Measurements from ENCODE around the gene VSIG10L2. TPM values are rescaled to one million over a fixed set of nuclear protein-coding genes. Genes with fewer than 3 reads are reported as not detected.

VSIG10L2 gene
- polyA plus RNA-seq, 3 donors, result not detected

- no peak for DNase-seq (ENCODE audit: extremely low read depth in 1 of 11, low read depth in 9 of 11, low spot score in 4 of 11)
Observed at GRCh38 chr11:125925247-125925740, 20.6 kb upstream of the VSIG10L2 start.

GRCh38 chr11:125925804-125926203, 20.0 kb upstream of the VSIG10L2 start:
- no peak for DNase-seq (ENCODE audit: extremely low read depth in 1 of 11, low read depth in 9 of 11, low spot score in 4 of 11)

- no peak for DNase-seq (ENCODE audit: extremely low read depth in 1 of 11, low read depth in 9 of 11, low spot score in 4 of 11)
Observed at GRCh38 chr11:125926682-125927081, 19.2 kb upstream of the VSIG10L2 start.

GRCh38 chr11:125929445-125930075, 16.3 kb upstream of the VSIG10L2 start:
- DNase-seq (ENCODE audit: extremely low read depth in 1 of 11, low read depth in 9 of 11, low spot score in 4 of 11), result no peak

GRCh38 chr11:125930076-125930450, 15.8 kb upstream of the VSIG10L2 start:
- no peak for DNase-seq (ENCODE audit: extremely low read depth in 1 of 11, low read depth in 9 of 11, low spot score in 4 of 11)

- no peak for DNase-seq (ENCODE audit: extremely low read depth in 1 of 11, low read depth in 9 of 11, low spot score in 4 of 11)
Observed at GRCh38 chr11:125931116-125931515, 14.7 kb upstream of the VSIG10L2 start.

- no peak for DNase-seq (ENCODE audit: extremely low read depth in 1 of 11, low read depth in 9 of 11, low spot score in 4 of 11)
Observed at GRCh38 chr11:125931668-125932067, 14.2 kb upstream of the VSIG10L2 start.

- DNase-seq (ENCODE audit: extremely low read depth in 1 of 11, low read depth in 9 of 11, low spot score in 4 of 11), result no peak
Observed at GRCh38 chr11:125932301-125932700, 13.5 kb upstream of the VSIG10L2 start.

GRCh38 chr11:125933030-125933813, 12.6 kb upstream of the VSIG10L2 start:
- no peak for DNase-seq (ENCODE audit: extremely low read depth in 1 of 11, low read depth in 9 of 11, low spot score in 4 of 11)

- DNase-seq (ENCODE audit: extremely low read depth in 1 of 11, low read depth in 9 of 11, low spot score in 4 of 11), result no peak
Observed at GRCh38 chr11:125934473-125934872, 11.4 kb upstream of the VSIG10L2 start.

- DNase-seq (ENCODE audit: extremely low read depth in 1 of 11, low read depth in 9 of 11, low spot score in 4 of 11), result no peak
Observed at GRCh38 chr11:125935056-125935455, 10.8 kb upstream of the VSIG10L2 start.

- no peak for DNase-seq (ENCODE audit: extremely low read depth in 1 of 11, low read depth in 9 of 11, low spot score in 4 of 11)
Observed at GRCh38 chr11:125935618-125936199, 10.1 kb upstream of the VSIG10L2 start.

GRCh38 chr11:125938418-125938817, 7.4 kb upstream of the VSIG10L2 start:
- DNase-seq (ENCODE audit: extremely low read depth in 1 of 11, low read depth in 9 of 11, low spot score in 4 of 11), result no peak

- DNase-seq (ENCODE audit: extremely low read depth in 1 of 11, low read depth in 9 of 11, low spot score in 4 of 11), result no peak
Observed at GRCh38 chr11:125939081-125939521, 6.7 kb upstream of the VSIG10L2 start.

GRCh38 chr11:125940145-125940544, 5.7 kb upstream of the VSIG10L2 start:
- DNase-seq (ENCODE audit: extremely low read depth in 1 of 11, low read depth in 9 of 11, low spot score in 4 of 11), result no peak

GRCh38 chr11:125941267-125941618, 4.6 kb upstream of the VSIG10L2 start:
- no peak for DNase-seq (ENCODE audit: extremely low read depth in 1 of 11, low read depth in 9 of 11, low spot score in 4 of 11)

- DNase-seq (ENCODE audit: extremely low read depth in 1 of 11, low read depth in 9 of 11, low spot score in 4 of 11), result peak in 9 of 11 donors; percentile 20 to 49 (median 33)
Observed at GRCh38 chr11:125941619-125942611, 3.9 kb upstream of the VSIG10L2 start.

- no peak for DNase-seq (ENCODE audit: extremely low read depth in 1 of 11, low read depth in 9 of 11, low spot score in 4 of 11)
Observed at GRCh38 chr11:125942771-125943428, 2.9 kb upstream of the VSIG10L2 start.

All from renal cortex interstitium (tissue), 11 donors.